ENCODE data around the gene HSPG2. TPM values are rescaled to one million over a fixed set of nuclear protein-coding genes. Genes with fewer than 3 reads are reported as not detected.
A peak's percentile ranks its signal among the peaks of the same experiment; 100 is the strongest.
"Not testable (repeated sequence)": the region's sequence is repeated elsewhere in the genome, so short reads cannot be mapped to it uniquely, and the experiment has no call there.

Gene HSPG2
- total RNA-seq, 1 donor: 265 TPM

DNA sequence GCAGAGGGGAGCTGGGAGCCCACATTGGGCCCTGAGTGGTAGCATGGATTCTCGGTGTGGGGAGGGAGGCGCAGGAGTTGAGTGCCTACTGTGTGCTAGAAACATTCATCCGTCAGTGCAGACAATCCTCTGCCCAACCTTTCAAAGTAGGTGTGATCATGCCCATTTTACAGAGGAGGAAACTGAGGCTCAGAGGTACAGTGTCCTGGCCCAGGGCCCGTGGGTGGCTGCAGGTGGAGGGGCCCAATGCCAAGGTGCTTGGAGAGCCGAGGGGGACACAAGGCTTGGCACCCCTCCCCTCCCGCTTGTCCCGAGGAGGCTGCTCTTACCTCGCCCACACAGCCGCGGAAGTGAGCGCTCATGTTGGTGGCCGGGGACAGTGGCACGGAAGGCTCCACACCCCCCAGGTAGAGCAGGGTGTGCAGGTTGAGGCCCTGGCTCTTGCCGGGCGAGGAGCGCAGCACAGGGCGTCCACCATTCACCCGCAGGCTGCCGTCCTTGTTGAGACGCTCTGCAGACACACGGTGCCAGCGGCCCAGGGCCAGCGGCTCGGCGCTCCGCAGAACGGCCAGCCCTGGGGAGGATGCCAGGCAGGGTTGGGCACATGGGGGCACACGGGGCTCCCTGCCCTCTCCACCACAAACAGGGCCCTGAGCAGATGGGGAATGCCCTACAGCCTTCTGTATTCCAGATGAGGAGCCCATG is 108.5 kb downstream of the HSPG2 start:
- H3K4me2 ChIP-seq (ENCODE audit: insufficient read depth, low read length): no peak overlapping the region
- no peak overlapping the region for H3K4me3 ChIP-seq (ENCODE audit: insufficient read depth, low read length)
- H3K79me2 ChIP-seq (ENCODE audit: insufficient read depth, low read length): no peaks in the 10 kb centered on the region
- H3K27me3 ChIP-seq (ENCODE audit: insufficient read depth, low read length): no peaks in the 10 kb centered on the region
- H3K27ac ChIP-seq (ENCODE audit: low read depth, low read length): no peak overlapping the region
- DNase-seq (ENCODE audit: insufficient read length, low spot score, missing footprints): peak; percentile 37
- peaks cover 39% of the 10 kb centered on the region for H4K20me1 ChIP-seq (ENCODE audit: insufficient read depth, low read length)
- H3K4me1 ChIP-seq (ENCODE audit: insufficient read depth, low read length): no peaks in the 10 kb centered on the region
- TF ChIP-seq CTCF (IDR thresholded peaks at IDR 0.05; ENCODE audit: extremely low read depth, low read depth, low read length): no peak
- no peak overlapping the region for H2AFZ ChIP-seq (ENCODE audit: low read length)
- H3K36me3 ChIP-seq (ENCODE audit: insufficient read depth, low read length): peaks cover 89% of the 10 kb centered on the region
- H3K9me3 ChIP-seq (ENCODE audit: low read depth, low read length): no peaks in the 10 kb centered on the region

DNA sequence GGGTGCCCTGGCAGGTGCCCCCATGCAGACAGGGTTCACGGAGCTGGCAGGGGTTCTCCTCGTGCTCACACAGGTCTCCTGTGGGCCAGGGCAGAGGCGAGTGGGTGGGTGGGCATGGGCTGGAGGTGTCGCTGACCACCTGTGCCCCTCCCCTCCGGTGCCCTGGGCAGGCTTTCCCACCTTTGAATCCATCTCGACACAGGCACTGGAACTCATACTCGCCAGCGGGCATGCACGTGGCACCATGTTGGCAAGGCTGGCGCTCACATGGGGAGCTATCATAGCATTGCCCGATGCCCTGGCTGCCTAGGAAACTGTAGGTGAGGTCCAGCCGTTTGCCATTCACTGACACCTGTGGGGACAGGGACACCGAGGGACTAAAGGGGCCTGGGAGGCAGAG is 109.0 kb downstream of the HSPG2 start:
- peak; percentile 39 for DNase-seq (ENCODE audit: insufficient read length, low spot score, missing footprints)
- Histone ChIP-seq H3K27me3 (ENCODE audit: insufficient read depth, low read length) (no peaks in the 10 kb centered on the region), H3K36me3 (ENCODE audit: insufficient read depth, low read length) (peaks cover 86% of the 10 kb centered on the region), H3K27ac (ENCODE audit: low read depth, low read length) (no peak overlapping the region), H3K4me1 (ENCODE audit: insufficient read depth, low read length) (no peaks in the 10 kb centered on the region), H3K79me2 (ENCODE audit: insufficient read depth, low read length) (no peaks in the 10 kb centered on the region), H4K20me1 (ENCODE audit: insufficient read depth, low read length) (peaks cover 39% of the 10 kb centered on the region), H3K9me3 (ENCODE audit: low read depth, low read length) (no peaks in the 10 kb centered on the region), H3K4me3 (ENCODE audit: insufficient read depth, low read length) (no peak overlapping the region), H3K4me2 (ENCODE audit: insufficient read depth, low read length) (no peak overlapping the region), H2AFZ (ENCODE audit: low read length) (no peak overlapping the region)
- TF ChIP-seq CTCF (IDR thresholded peaks at IDR 0.05; ENCODE audit: extremely low read depth, low read depth, low read length): no peak

DNA sequence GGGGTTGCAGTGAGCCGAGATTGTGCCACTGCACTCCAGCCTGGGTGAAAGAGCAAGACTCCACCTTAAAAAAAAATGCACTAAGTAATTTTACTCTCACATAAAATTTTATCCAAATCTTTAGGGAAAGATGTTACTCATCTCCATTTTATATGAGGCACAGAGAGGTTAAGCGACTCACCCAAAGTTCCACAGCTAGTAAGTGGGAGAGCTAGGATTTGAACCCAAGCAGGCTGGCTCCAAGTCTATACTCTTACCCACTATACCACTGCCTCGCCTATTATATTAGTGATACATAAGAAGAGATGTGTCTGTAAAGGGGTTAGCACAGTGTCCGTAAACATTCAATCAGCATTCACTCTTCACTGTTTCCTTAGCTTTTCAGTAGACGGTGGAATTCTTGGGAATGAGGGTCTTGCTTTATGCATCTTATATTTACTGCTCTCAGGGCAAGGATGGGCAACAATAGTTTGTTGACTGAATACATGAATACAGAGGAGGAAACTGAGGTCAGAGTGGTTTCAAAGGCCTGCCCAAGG is 109.9 kb downstream of the HSPG2 start:
- Histone ChIP-seq H3K27ac (ENCODE audit: low read depth, low read length) (no peak overlapping the region), H2AFZ (ENCODE audit: low read length) (no peak overlapping the region), H3K4me1 (ENCODE audit: insufficient read depth, low read length) (no peaks in the 10 kb centered on the region), H3K4me3 (ENCODE audit: insufficient read depth, low read length) (no peak overlapping the region), H3K79me2 (ENCODE audit: insufficient read depth, low read length) (no peaks in the 10 kb centered on the region), H3K27me3 (ENCODE audit: insufficient read depth, low read length) (no peaks in the 10 kb centered on the region), H3K36me3 (ENCODE audit: insufficient read depth, low read length) (peaks cover 84% of the 10 kb centered on the region), H3K4me2 (ENCODE audit: insufficient read depth, low read length) (no peak overlapping the region), H4K20me1 (ENCODE audit: insufficient read depth, low read length) (peaks cover 30% of the 10 kb centered on the region), H3K9me3 (ENCODE audit: low read depth, low read length) (no peaks in the 10 kb centered on the region)
- no peak for TF ChIP-seq CTCF (IDR thresholded peaks at IDR 0.05; ENCODE audit: extremely low read depth, low read depth, low read length)
- DNase-seq (ENCODE audit: insufficient read length, low spot score, missing footprints): peak; percentile 65

- Histone ChIP-seq H4K20me1 (ENCODE audit: insufficient read depth, low read length) (peaks cover 27% of the 10 kb centered on the region), H3K36me3 (ENCODE audit: insufficient read depth, low read length) (peaks cover 85% of the 10 kb centered on the region)
- H2AFZ ChIP-seq (ENCODE audit: low read length); H3K79me2 ChIP-seq (ENCODE audit: insufficient read depth, low read length); H3K27me3 ChIP-seq (ENCODE audit: insufficient read depth, low read length); H3K9me3 ChIP-seq (ENCODE audit: low read depth, low read length); H3K4me2 ChIP-seq (ENCODE audit: insufficient read depth, low read length); H3K27ac ChIP-seq (ENCODE audit: low read depth, low read length); H3K4me1 ChIP-seq (ENCODE audit: insufficient read depth, low read length); H3K4me3 ChIP-seq (ENCODE audit: insufficient read depth, low read length): not testable (repeated sequence)
- peak; percentile 54 for DNase-seq (ENCODE audit: insufficient read length, low spot score, missing footprints)
Measured at GRCh38 chr1:21826694-21827093, 110.4 kb downstream of the HSPG2 start.
